RPMI8226 (cell line): ENCODE results near the gene MEIS1.

Source experiments
- DNase-seq: peaks from one replicate; pipeline ENCODE4 v3.0.0-alpha.2; 2015

Gene MEIS1

GRCh38 chr2:66434679-66435548, at the start of gene MEIS1:
TSS of gene MEIS1 (plus strand) at chr2:66435125. CDS start at chr2:66435857, 732 bp downstream.
- DNase-seq, result peak; percentile 94

- no peak for DNase-seq
These were observed 47.7 kb upstream of the MEIS1 start for GRCh38 chr2:66387016-66387753.

GRCh38 chr2:66389651-66390131, 45.2 kb upstream of the MEIS1 start:
- DNase-seq, result peak; percentile 63

GRCh38 chr2:66390152-66390551, 44.8 kb upstream of the MEIS1 start:
- DNase-seq, result no peak

GRCh38 chr2:66390811-66391210, 44.1 kb upstream of the MEIS1 start:
- DNase-seq, result peak; percentile 40

- DNase-seq, result peak; percentile 57
These were observed 43.7 kb upstream of the MEIS1 start for GRCh38 chr2:66391240-66391639.

GRCh38 chr2:66405473-66405872, 29.5 kb upstream of the MEIS1 start:
- no peak for DNase-seq

GRCh38 chr2:66408905-66409304, 26.0 kb upstream of the MEIS1 start:
- DNase-seq, result no peak

GRCh38 chr2:66412874-66413273, 22.1 kb upstream of the MEIS1 start:
- no peak for DNase-seq

GRCh38 chr2:66414896-66415295, 20.0 kb upstream of the MEIS1 start:
- DNase-seq, result no peak

- DNase-seq, result no peak
These were observed 16.5 kb upstream of the MEIS1 start for GRCh38 chr2:66418381-66418780.

GRCh38 chr2:66421612-66422011, 13.3 kb upstream of the MEIS1 start:
- no peak for DNase-seq

GRCh38 chr2:66423391-66424124, 11.4 kb upstream of the MEIS1 start:
- DNase-seq, result no peak

- no peak for DNase-seq
These were observed 8.4 kb upstream of the MEIS1 start for GRCh38 chr2:66426244-66427111.

- no peak for DNase-seq
These were observed 7.6 kb upstream of the MEIS1 start for GRCh38 chr2:66427300-66427699.

GRCh38 chr2:66428986-66429612, 5.8 kb upstream of the MEIS1 start:
- peak; percentile 59 for DNase-seq

- no peak for DNase-seq
These were observed 5.0 kb upstream of the MEIS1 start for GRCh38 chr2:66429693-66430504.

GRCh38 chr2:66430505-66431273, 4.2 kb upstream of the MEIS1 start:
- no peak for DNase-seq

GRCh38 chr2:66431274-66431642, 3.7 kb upstream of the MEIS1 start:
- no peak for DNase-seq
